A673 (cell line): ENCODE measurements around the gene PAPSS2. TPM values are rescaled to one million over a fixed set of nuclear protein-coding genes. Genes with fewer than 3 reads are reported as not detected.

Experiments used
- BruUV-seq: library from RNA; stranded (reverse); fragments of 400-500 nt; replicated peaks from 2 replicates; lab custom pipeline; 2021; lab: Mats Ljungman, UMichigan
- CTCF ChIA-PET: fragments of 300-600 bp; sonication (Branson Sonifier 250); formaldehyde crosslinking; loops from one replicate; lab custom pipeline; 2022; ENCODE audit warnings: antibody characterized with exemption; lab: Charles Lee
- POLR2A ChIA-PET: fragments of 300-600 bp; sonication (Branson Sonifier 250); formaldehyde crosslinking; loops from one replicate; lab custom pipeline; 2022; ENCODE audit warnings: antibody characterized with exemption; ENCODE audit not compliant: low non-redundant PET; lab: Charles Lee
- DNase-seq: peaks from one replicate; pipeline ENCODE4 v3.0.0-alpha.2; 2015; ENCODE audit warnings: low spot score
- H3K27ac ChIP-seq: fragments of 200-600 bp; sonication (generic); 2 replicates; pipeline ENCODE4 v1.5.1; 2016; ENCODE audit warnings: mixed run types, low read depth, mild to moderate bottlenecking, mixed read lengths, antibody characterized with exemption, low read length; ENCODE audit not compliant: poor library complexity, severe bottlenecking
- H3K27me3 ChIP-seq: fragments of 200-600 bp; sonication (generic); replicated peaks from 2 replicates; pipeline ENCODE4 v1.6.1; 2017; ENCODE audit warnings: mixed run types, low read depth, mild to moderate bottlenecking, mixed read lengths, antibody characterized with exemption, low read length; ENCODE audit not compliant: insufficient read depth, poor library complexity
- H3K36me3 ChIP-seq: fragments of 200-600 bp; sonication (generic); 2 replicates; pipeline ENCODE4 v1.6.1; 2016; ENCODE audit warnings: mixed run types, mild to moderate bottlenecking, mixed read lengths, antibody characterized with exemption, low read length; ENCODE audit not compliant: insufficient read depth, poor library complexity, severe bottlenecking
- H3K4me1 ChIP-seq: fragments of 200-600 bp; sonication (generic); 2 replicates; pipeline ENCODE4 v1.6.1; 2017; ENCODE audit warnings: mixed run types, mild to moderate bottlenecking, mixed read lengths, antibody characterized with exemption, low read length; ENCODE audit not compliant: insufficient read depth, poor library complexity, severe bottlenecking
- H3K4me3 ChIP-seq: fragments of 200-600 bp; sonication (generic); 2 replicates; pipeline ENCODE4 v1.5.1; 2016; ENCODE audit warnings: low read depth, mixed run types, mild to moderate bottlenecking, mixed read lengths, low read length; ENCODE audit not compliant: poor library complexity, severe bottlenecking
- H3K9me3 ChIP-seq: fragments of 200-600 bp; sonication (generic); 2 replicates; pipeline ENCODE4 v1.6.1; 2016; ENCODE audit warnings: mixed run types, low read depth, mild to moderate bottlenecking, mixed read lengths, antibody characterized with exemption, low read length; ENCODE audit not compliant: poor library complexity, severe bottlenecking
- EZH2 ChIP-seq: fragments of 200-600 bp; sonication (generic); IDR thresholded peaks from 2 replicates; pipeline ENCODE4 v1.6.1; 2017; ENCODE audit warnings: borderline replicate concordance, low read depth, mild to moderate bottlenecking, mixed read lengths, antibody characterized with exemption, low read length; ENCODE audit not compliant: poor library complexity, severe bottlenecking
- intact Hi-C: fragments of 100-400 bp; cut with micrococcal nuclease; formaldehyde crosslinking; loops from one replicate; pipeline ENCODE4 v1.10.0; 2022; ENCODE audit not compliant: unreplicated experiment
- total RNA-seq: library from RNA; stranded (reverse); gene quantifications from 2 replicates; pipeline ENCODE4 v1.2.3, GENCODE V29; 2021
- TF ChIP-seq, protein P1 (sequence below): fragments of 300-800, 200-600 bp; sonication (generic); conservative IDR thresholded peaks from 2 replicates; pipeline ENCODE4 v1.5.1; 2017; ENCODE audit warnings: low read depth, mild to moderate bottlenecking, antibody characterized with exemption, low read length, moderate library complexity, mixed read lengths

The PAPSS2 gene
- total RNA-seq, 1 experiment from 2014 or later, result 14.0 TPM

DNA sequence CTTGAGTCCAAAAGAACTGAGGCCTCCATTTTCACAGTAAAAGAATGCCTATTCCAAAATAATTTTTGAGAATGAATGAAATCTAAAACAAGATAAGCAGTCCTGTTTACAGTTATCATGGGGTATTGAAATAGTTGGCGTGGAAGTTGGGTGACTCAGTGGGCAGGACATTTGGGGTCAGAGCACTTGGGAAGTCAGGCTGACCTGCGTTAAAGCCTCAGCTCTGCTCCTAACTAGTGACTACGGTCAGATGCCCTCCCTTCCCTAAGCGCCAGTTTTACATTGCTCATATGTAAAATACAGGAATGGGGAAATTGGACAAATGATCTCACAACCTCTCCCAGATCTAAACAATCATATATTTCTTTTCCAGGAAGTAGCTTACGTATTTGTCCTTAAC, 2.3 kb upstream of the PAPSS2 start:
- Histone ChIP-seq H3K27me3 (no peaks in the 10 kb centered on the region), H3K36me3 (no peaks in the 10 kb centered on the region), H3K27ac (no peak overlapping the region), H3K9me3 (no peaks in the 10 kb centered on the region), H3K4me3 (no peak overlapping the region), H3K4me1 (peaks cover 16% of the 10 kb centered on the region)
- no TSS peak for BruUV-seq
- ChIA-PET CTCF (interaction anchor here (0.6 kb wide), 1 partner anchor 12 kb away, joined by 3 read pairs; no protein-coding TSS in a partner anchor), POLR2A (no interaction called here)
- TF ChIP-seq, protein P1, sequence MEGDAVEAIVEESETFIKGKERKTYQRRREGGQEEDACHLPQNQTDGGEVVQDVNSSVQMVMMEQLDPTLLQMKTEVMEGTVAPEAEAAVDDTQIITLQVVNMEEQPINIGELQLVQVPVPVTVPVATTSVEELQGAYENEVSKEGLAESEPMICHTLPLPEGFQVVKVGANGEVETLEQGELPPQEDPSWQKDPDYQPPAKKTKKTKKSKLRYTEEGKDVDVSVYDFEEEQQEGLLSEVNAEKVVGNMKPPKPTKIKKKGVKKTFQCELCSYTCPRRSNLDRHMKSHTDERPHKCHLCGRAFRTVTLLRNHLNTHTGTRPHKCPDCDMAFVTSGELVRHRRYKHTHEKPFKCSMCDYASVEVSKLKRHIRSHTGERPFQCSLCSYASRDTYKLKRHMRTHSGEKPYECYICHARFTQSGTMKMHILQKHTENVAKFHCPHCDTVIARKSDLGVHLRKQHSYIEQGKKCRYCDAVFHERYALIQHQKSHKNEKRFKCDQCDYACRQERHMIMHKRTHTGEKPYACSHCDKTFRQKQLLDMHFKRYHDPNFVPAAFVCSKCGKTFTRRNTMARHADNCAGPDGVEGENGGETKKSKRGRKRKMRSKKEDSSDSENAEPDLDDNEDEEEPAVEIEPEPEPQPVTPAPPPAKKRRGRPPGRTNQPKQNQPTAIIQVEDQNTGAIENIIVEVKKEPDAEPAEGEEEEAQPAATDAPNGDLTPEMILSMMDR, result no peak
- no peak for TF ChIP-seq EZH2
- intact Hi-C loops, result loop anchor here (2.0 to 10.0 kb wide), 5 partner anchors 115 to 897 kb away; partner anchors contain the start of genes KLLN and PTEN
- no peak for DNase-seq

DNA sequence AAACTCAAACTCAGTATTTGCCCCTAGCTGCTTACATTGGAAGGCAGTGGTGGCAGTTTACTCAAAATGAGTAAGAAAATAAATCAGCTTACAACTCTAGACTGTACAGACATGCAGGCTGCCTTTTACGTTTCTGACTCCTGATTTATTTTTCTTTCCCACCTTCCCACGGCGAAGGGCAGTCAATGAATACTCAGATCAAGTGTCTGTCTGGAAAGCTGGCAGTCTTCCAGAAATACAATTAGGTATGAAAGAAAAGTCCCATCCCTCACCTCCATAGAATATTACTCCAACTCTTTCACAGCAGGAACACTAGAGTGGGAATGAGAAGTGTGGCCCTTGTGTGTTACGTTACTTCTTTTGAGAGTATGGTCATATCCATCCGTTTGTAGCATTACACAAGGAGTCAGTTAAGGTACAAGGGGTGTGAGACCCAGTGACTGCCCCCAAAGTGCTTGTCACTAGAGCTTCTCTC, 1.3 kb upstream of the PAPSS2 start:
- ChIA-PET CTCF (no interaction called here), POLR2A (no interaction called here)
- intact Hi-C loops, result loop anchor here (5.0 to 10.0 kb wide), 4 partner anchors 204 to 896 kb away; partner anchors contain the start of genes KLLN and PTEN
- DNase-seq, result no peak
- Histone ChIP-seq H3K9me3 (no peaks in the 10 kb centered on the region), H3K27me3 (no peaks in the 10 kb centered on the region), H3K4me3 (no peak overlapping the region), H3K4me1 (peaks cover 22% of the 10 kb centered on the region), H3K36me3 (no peaks in the 10 kb centered on the region), H3K27ac (no peak overlapping the region)
- BruUV-seq, result no TSS peak
- TF ChIP-seq, protein P1, result no peak
- TF ChIP-seq EZH2, result no peak

DNA sequence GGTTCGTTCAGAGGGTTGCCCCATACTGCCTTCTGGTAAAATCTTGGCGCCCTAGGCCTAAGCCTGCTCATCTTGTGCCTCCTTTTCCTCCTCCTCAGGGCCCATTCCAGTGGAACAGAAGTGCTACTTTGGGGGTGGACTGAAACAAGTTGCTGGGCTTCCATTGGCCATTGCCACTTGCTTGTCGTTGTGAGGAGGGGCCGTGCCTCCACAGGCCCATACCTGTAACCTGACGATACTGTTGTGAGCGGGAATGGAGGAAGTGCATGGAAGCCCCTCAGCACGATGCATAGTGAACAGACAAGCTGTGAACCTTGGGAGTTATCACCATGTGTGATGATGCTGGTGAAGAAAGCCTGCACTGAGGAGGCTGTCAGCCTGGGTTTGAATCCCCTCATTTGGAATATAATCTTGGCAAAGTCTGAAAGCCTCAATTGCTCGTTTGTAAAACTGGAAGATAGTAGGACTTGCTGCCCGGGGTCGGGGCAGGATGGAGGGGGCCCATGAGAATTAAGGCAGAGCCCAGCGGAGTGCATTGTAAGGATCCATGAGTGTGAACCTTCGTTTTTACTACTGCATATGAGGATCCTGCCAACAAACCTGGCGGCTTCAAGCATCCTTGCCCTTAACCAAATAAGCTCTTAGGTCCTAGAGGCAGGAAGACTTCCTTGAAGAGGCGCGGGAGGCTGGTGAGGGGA, 671 bp upstream of the PAPSS2 start:
- POLR2A ChIA-PET, result no interaction called here
- TF ChIP-seq, protein P1, result no peak
- no peak for TF ChIP-seq EZH2
- Histone ChIP-seq H3K27me3 (no peaks in the 10 kb centered on the region), H3K36me3 (no peaks in the 10 kb centered on the region), H3K4me1 (peaks cover 22% of the 10 kb centered on the region), H3K4me3 (peak overlapping the region; percentile 91), H3K9me3 (no peaks in the 10 kb centered on the region), H3K27ac (no peak overlapping the region)
- intact Hi-C loops, result loop anchor here (5.0 to 10.0 kb wide), 4 partner anchors 203 to 896 kb away; partner anchors contain the start of genes KLLN and PTEN
- no TSS peak for BruUV-seq
- DNase-seq, result no peak
- CTCF ChIA-PET, result no interaction called here
